GM21576 (cell line): Measurements from ENCODE around the gene EHD4.

Experiments used
- ATAC-seq: cut with Tn5 transposase; IDR thresholded peaks from one replicate; pipeline ENCODE4 v1.9.1; 2021; ENCODE audit warnings: mild to moderate bottlenecking, moderate library complexity; ENCODE audit not compliant: unreplicated experiment

The EHD4 gene

GRCh38 chr15:41900526-41901380, 71.6 kb downstream of the EHD4 start:
- ATAC-seq: no peak

GRCh38 chr15:41899854-41900442, 72.4 kb downstream of the EHD4 start:
- no peak for ATAC-seq

GRCh38 chr15:41897363-41897799, 75.0 kb downstream of the EHD4 start:
- ATAC-seq: no peak

GRCh38 chr15:41896566-41896965, 75.8 kb downstream of the EHD4 start:
- no peak for ATAC-seq

GRCh38 chr15:41895957-41896356, 76.4 kb downstream of the EHD4 start:
- no peak for ATAC-seq

GRCh38 chr15:41895491-41895890, 76.9 kb downstream of the EHD4 start:
- no peak for ATAC-seq

GRCh38 chr15:41894791-41895463, 77.4 kb downstream of the EHD4 start:
- ATAC-seq: no peak

GRCh38 chr15:41894251-41894790, 78.0 kb downstream of the EHD4 start:
- no peak for ATAC-seq

GRCh38 chr15:41893422-41894250, 78.7 kb downstream of the EHD4 start, which contains the start of gene SPTBN5:
Gene SPTBN5 (minus strand): TSS chr15:41894053. CDS start chr15:41893497, 556 bp downstream.
- no peak for ATAC-seq

- no peak for ATAC-seq
Observed at GRCh38 chr15:41892621-41893421, 79.5 kb downstream of the EHD4 start.

GRCh38 chr15:41891946-41892345, 80.4 kb downstream of the EHD4 start:
- no peak for ATAC-seq

GRCh38 chr15:41891226-41891625, 81.1 kb downstream of the EHD4 start:
- ATAC-seq: no peak

- no peak for ATAC-seq
Observed at GRCh38 chr15:41890050-41890690, 82.2 kb downstream of the EHD4 start.

- ATAC-seq: no peak
Observed at GRCh38 chr15:41888662-41889253, 83.6 kb downstream of the EHD4 start.

- no peak for ATAC-seq
Observed at GRCh38 chr15:41887893-41888292, 84.5 kb downstream of the EHD4 start.

GRCh38 chr15:41887161-41887560, 85.2 kb downstream of the EHD4 start:
- ATAC-seq: no peak

GRCh38 chr15:41886741-41887140, 85.6 kb downstream of the EHD4 start:
- no peak for ATAC-seq

GRCh38 chr15:41885841-41886240, 86.5 kb downstream of the EHD4 start:
- ATAC-seq: no peak

- ATAC-seq: no peak
Observed at GRCh38 chr15:41885321-41885720, 87.0 kb downstream of the EHD4 start.
